D341Med (cell line): Measurements from ENCODE around the gene TBXT.
"Not testable (repeated sequence)": the region's sequence is repeated elsewhere in the genome, so short reads cannot be mapped to it uniquely, and the experiment has no call there.

Experiments used
- DNase-seq: peaks from one replicate; pipeline ENCODE4 v3.0.0; 2012; ENCODE audit warnings: low spot score

TBXT gene

DNA sequence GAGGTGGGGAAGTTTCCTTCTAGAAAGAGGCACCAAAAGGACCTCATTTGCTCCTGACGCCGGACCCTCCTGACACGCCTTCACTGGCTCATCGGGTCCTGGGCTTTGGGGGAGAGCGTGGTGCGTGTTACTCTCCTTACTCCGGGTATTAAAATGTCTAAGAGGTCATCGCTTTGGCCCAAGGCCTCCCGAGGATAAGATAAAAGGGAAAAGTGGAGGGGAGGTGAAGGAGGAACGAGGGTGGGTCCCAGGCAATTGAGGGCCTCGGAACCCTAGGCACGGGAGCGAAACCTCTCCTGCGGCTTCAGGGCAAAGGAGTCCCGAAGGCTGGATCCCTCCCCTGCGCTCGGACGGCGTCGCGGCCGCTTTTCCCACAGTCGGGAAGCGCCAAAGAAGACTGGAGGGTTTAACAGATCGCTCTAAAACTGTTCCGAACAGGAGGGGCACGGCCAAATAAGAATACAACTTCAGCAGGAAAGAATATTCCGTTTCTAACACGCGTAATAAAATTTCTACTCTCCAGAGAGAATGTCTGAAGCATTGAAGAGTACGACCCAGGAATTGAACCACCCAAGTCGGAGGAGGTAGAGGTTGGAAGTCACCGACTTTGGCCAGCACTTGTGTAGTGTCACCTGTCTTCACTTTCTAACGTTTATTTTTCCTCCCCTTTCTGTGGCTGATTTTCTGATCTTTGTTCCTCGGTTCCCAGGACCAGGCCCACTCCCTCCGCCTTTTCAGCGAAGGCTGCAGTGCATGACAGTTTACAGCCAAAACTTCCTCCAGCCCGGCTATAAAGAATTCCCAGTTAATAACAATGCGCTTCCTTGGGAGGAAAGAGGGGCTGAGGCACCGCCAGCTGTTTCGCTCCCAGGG is 2.1 kb upstream of the TBXT start:
- DNase-seq, result no peak

DNA sequence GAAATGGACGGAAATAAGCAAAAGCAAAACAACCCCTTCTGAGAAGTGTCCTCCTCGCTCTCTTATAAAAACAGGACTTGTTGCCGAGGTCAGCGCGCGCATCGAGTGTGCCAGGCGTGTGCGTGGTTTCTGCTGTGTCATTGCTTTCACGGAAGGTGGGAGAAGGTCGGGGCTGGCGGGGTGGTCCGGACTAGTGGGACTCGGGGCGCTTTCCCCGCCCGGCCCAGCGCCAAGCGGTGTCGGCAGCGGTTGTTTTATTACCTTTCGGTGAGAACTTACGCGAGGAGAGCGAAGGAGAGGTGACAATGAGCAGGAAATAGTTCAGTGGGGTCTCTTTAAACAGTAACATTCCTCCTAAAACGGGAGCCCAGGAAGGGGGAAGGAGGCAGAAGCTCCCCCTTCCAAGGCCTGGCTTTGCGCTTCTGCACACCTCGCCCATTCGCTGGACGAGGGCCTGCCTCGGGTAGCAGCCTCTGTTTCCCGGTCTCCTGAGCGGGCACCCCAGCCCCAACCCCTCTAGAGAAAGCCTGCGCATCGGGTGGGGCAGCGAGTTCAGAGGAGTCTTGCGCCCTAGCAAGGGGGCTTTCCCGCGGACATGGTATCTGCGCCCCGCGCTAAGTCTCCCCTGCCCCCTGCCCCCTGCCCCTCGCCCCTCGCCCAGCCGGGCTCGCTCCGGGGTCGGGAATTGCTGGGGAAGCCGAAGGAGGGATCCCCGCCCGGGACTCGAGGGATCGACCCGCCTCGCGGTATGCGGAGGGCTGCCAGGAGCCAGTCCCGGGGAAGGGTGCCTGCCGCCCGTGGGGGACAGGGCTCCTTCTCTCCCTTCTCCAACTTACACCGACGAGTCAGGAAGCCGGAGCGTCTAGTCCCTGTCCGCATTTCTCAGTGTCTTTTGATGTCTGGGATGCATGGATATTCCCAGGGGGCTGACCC is 1.2 kb upstream of the TBXT start:
- DNase-seq, result no peak

DNA sequence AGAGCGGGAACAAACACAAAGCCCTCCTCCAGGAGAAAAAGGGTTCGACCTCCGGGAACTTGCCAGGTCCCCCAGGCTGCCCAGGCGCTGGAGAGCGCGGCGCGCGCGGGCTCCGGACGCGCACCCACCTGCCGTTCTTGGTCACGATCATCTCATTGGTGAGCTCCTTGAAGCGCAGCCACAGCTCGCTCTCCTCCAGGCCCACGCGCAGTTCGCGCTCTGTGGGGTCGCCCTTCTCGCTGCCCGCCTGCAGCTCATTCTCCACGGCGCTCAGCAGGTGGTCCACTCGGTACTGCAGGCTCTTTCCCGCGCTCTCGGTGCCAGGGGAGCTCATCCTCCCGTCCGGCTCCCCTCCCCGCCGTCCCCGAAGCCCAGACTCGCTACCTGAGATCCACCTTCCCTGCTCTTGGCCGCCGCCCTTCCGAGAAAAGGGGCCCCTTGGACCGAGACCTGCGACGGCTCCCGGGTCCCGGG is 356 bp downstream of the TBXT start:
- no peak for DNase-seq

DNA sequence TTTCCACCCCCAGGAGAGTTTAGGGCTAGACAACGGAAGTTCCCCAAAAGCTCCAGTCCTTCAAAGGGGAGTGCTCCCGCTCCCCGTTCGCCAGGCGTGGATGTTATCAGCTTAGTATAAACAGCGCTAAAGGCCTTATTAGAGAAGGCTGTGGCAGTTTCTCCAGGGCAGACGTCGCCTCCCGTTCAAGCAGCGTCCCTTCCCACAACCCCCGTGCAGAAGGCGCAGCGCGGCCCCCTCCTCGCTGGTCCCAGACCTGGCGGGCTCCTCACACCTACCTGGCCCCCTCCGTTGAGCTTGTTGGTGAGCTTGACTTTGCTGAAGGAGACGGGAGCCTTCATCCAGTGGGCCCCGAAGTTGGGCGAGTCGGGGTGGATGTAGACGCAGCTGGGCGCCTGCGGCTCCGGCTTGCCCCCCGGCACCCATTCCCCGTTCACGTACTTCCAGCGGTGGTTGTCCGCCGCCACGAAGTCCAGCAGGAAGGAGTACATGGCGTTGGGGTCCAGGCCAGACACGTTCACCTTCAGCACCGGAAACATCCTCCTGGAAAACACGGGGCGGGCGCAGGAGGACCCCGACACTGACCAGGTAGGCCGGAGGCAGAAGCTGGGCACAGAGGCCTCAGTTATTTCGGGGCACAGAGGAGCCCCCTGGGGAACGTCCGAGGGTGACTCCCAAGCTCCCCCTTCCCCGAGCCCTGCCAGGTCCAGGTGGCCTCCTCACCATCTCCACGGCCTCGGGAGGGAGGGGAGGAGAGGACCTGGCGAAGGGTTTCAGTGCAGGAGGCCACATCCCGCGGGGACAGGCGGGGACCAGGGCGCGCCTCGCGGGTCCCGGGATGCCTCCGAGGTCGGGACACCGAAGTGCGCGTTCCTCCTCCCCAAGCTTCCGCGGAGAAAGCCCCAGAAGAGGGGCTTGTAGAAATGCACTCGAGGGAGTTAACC is 1.1 kb downstream of the TBXT start:
- no peak for DNase-seq

DNA sequence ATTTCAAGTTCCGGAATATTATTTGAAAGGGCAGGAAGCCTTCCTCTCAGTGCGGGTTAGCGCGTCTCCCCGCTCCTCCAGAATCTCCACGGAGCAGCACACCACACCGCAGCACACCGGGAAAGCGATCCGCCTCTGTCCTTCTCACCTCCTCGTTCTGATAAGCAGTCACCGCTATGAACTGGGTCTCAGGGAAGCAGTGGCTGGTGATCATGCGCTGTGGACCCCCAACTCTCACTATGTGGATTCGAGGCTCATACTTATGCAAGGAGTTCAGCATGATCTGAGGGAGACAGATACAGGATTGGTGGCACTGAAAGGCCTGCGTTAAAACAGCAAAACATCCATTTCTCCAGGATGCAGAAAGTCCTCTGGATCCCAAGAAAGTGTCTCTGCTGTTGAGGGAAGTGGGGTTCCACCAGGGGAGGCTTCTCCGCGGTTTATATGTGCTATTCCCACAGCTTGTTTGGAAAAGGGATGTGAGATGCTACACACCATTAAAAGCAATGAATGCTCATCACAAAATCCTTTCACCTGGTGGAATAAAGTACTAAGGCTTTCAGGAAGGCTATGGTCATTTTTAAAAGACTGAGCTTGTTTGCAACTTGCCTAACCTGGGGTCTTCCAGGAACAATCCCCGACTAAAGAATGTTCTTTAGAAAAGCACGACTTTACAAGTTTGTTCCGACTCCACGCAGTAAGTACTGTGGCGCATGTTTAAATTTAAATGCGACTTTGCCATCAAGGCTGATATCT is 1.9 kb downstream of the TBXT start:
- DNase-seq, result no peak

DNA sequence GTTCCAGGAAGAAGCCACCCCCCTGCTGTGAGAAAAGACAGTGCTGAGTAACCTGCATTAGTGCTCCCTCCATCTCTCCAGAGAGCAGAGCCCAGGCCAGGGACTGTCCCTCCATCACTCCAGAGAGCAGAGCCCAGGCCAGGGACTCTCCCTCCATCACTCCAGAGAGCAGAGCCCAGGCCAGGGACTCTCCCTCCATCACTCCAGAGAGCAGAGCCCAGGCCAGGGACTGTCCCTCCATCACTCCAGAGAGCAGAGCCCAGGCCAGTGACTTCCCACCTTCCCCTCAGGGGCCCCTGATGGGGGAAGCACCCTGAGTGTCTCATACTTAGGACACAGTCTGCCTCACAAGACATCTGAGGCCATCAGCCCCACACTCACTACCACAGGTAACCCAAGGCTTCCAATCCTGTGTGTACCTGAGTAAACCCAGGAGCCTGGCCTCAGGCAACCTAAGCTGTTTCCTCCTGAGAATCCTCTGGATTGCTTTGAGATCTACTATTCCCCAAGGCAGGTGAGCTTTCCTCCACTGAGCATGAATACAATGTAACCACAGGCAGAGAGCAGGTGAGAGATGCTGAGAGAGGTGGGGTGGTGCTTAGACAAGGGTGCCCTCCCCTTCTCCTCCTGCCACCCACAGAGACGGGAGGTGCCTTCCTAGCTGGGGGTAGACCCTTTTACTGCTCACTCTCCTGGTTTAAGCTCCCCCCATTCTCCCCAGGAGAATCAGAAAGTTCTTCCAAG is 4.9 kb downstream of the TBXT start:
- DNase-seq, result no peak

DNA sequence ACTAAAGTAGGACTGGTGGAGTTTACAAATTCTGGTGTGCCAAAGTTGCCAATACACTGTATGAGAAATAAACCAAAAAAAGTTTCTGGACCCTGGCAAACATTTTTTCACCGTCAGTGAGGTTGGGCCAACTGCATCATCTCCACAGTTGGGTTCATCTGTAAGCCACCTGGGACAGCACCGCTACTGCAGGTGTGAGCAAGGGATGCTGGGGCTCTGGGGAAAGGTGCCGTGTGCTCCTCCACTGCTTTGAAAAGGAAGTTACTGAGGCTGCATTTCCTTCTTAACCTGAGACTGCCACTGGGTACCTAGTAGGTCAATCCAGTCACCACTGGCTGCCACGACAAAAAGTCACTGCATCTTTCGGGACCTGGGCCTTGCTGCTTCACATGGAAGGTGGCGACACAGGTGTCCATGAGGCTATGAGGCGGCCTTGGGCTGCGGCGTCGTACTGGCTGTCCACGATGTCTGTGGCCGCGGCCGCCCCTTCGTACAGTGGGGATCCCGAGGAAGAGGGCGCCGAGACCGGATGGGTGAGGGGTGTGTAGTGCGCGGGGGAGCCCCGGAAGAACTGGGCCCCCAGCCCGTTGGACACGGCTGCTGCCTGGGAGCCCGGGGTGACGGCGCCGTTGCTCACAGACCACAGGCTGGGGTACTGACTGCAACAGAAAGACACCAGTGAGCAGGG is 9.6 kb downstream of the TBXT start:
- no peak for DNase-seq

DNA sequence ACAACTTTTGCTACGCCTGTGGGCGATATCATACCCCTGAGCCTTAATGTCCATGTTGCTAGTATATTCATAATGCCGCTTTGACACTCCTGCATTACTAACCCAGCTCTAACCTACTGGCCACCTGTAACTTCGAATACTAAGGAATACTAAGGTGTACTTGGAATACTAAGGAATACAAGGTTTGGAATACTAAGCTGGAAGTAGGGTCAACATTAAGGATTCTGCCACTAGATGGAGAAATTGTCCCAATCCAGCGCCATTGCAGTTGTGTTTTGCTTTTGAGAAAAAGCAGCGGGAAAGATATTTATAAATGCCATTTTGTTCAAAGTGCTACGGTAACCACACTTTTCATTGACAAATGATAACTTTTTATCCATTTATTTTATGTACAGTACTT is 10.7 kb downstream of the TBXT start:
- DNase-seq, result no peak

DNA sequence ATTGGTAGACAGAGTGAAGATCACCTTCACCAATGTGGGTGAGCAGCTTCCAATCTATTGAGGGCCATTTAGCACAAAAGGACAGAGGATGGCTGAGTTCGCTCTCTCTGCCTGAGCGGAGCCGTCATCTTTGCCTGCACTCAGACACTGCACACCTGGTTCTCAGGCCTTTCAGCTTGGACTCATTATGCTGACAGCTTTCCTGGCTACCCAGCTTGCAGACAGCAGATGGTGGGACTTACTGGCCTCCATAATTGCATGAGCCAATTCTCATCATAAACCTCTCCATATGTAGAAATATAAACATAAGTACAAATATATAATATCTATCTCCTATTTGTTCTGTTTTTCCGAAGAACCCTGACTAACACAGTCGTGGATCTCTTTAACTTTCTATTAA is 13.7 kb downstream of the TBXT start:
- no peak for DNase-seq

DNA sequence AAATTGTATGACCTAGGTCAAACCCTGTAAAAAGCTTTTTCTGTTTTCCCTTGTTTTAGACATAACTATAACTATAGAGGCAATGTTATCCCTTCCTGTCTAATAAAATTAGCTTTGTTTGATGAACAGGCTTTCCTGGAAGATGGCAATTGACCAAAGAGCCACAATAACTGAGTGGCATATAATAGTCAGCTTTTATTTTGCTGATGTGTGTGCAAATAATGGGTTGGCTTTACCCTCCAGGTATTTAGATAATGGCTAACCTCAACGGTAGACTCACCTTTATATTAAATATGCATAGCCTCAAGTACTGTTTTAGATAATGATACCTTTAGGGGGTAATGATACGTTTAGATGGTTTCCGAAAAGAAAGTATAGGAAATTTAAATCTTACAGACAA is 15.0 kb downstream of the TBXT start:
- DNase-seq, result no peak

DNA sequence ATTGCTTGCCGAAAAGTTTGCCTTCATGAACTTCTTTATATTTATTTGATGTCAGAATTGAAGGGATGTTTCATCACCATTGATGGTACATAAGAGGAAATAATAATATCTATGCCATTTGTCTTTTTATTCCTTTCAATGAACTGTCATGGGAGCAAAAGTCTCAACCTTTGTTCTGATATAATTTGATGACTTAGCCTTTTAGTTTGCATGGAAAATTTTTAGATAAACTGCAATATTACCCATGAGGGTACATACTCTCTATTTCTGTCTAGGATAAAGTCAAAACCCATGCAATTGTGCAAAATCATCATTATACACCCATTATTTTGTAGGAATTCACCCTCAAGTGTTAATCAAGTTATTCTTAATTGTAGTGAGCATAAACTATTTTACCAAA is 15.9 kb downstream of the TBXT start:
- no peak for DNase-seq

DNA sequence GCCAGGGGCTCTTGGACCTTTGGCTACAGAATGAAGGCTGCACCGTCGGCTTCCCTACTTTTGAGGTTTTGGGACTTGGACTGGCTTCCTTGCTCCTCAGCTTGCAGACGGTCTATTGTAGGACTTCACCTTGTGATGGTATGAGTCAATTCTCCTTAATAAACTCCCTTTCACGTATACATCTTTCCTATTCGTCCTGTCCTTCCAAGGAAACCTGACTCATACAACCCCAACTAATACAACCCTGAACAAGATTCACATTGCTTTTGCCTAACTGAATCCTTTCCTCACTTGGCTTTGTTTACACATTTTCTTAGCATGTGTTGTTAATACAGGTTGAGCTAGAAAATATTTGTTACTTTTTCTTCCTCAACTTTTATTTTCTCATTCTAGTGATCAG is 21.9 kb downstream of the TBXT start:
- DNase-seq, result no peak

DNA sequence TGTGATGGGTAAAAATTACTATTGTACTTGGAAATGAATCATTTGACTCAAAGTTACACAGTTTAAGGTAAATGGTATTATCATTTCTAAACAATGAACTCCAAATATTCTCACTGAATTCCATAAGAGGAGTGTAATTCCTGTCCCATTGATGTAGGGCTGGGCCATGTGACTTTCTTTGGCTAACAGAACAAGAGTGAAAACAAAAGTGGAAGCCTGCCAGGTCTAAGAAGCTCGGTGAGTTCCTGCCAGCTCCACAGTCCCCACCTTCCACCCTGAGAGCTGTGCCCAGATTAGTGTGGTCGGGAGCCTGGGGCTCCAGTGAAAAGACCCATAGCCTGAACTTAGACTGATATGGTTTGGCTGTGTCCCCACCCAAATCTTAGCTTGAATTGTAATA is 24.6 kb downstream of the TBXT start:
- no peak for DNase-seq

DNA sequence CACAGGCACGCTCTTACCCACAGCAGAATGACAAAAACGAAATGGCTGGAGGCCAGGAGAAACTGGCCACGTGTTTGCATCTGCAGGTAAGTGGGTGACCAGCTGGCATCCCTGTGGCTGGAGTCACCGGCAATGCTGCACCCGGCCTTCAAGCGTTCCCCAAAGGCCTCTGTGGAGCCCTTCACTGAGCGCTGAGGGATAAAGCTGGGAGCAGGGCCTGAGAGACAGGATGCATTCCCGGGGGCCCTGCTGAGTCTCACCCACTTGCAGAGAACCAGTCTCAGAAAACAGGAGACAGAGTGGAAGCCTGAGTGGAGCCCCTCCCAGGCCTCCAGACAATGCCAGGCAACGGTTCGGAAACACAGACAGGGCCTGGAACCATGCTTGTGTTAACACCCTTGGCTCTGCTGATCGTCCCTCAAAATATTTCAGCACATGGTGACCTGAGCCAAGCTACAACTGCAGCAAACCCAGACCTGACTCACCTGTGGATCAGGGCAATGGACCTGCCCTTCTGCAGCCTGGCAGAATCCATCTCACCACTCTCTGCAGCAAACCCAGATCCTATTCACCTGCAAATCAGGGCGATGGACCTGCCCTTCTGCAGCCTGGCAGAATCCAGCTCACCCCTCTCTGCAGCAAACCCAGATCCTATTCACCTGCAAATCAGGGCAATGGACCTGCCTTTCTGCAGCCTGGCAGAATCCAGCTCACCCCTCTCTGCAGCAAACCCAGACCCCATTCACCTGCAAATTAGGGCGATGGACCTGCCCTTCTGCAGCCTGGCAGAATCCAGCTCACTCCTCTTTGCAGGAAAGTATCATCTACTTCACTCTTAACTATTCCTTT is 39.8 kb downstream of the TBXT start:
- DNase-seq, result no peak

DNA sequence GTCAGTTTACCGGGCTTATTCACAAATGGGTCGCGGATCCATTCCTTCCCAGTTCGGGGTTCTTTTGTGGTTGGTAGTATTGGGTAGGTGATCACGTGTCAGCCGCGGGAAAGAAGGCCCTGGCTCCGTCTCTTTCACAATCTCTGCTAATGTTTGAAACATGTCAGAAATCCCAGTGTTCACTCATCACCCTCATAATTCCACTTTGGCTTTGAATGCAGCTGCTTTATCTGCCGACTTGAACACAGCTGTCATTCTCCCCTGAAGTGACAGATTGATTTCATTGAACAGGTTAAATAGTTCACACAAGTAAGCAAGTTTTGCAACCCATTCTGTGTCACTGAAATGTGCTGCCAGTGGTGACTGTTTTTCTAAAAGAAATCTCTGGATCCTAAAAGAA is 44.5 kb downstream of the TBXT start:
- not testable (repeated sequence) for DNase-seq

DNA sequence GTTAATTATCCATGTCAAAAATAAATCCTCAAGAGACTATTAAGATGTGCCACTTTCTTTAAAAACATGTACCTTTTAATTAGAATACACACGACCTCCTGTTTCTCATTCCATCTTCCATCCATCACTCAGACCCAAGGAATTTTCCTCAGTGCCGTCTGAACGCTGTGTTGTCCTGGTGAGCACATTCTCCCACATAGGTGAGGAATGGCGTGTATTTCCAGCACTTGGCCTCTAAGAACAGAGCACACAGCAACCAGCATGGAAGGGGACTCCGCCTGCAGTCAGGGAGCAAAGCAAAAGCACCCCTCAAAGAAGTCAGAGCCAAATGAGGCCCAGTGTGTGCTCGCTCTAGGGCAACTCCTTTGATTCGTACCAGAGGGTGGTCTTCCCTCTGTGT is 45.9 kb downstream of the TBXT start:
- DNase-seq, result no peak

DNA sequence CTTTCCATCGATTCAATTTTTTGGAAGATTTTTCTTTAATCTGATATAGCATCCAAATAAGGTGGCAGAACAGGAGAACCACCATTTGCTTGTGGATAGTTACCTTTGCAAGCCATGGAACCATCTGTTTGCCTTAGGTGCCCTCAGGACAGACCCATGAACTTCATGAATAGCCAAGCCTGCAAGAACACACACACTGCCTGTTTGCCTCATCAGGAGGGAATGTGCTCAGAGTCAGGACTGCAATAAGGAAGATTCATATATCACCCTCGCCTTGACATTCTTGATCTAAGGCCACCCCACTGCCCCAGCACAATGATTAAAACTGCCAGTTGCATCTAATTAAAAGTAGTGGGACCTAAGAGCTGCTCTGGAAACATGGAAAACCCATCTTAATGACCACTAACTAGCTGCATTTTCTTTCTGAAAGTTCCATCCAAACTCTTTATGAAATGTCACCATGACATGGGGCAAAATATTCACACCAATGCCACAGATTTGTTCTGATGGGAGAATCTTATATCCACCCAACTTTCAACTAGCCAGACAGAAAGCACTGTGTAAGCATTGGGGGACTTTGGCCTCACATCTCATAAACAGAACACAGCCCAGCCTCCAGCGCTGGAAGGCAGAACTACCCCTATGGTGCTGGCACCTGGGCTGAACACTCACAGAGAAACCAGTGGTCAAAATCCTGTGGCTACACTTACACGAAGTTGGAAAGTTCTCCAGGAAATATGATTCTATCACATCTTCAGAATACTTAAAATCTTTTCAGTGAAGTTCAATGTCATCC is 48.3 kb downstream of the TBXT start:
- DNase-seq, result no peak

DNA sequence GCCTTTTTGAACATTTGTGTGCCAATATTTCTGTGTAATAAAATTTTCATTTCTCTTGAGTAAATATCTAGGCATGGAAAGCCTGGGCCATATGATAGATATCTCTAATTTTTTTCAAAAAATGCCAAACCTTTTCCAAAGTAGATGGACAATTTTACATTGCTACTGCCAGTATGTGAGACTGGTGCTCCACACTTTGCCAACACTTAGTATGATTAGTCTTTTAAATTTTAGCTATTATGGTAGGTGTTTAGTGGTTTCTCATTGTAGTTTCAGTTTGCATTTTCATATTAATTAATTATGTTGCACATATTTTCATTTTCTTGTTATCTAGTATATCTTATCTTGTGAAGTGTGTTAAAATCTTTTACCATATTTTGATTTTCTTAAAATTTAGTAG is 52.0 kb downstream of the TBXT start:
- DNase-seq, result no peak
